ENCODE results near the gene USP34.

GRCh38 chr2:61465045-61465444 is 5.8 kb downstream of the USP34 start:
- TF ChIP-seq, protein P1, sequence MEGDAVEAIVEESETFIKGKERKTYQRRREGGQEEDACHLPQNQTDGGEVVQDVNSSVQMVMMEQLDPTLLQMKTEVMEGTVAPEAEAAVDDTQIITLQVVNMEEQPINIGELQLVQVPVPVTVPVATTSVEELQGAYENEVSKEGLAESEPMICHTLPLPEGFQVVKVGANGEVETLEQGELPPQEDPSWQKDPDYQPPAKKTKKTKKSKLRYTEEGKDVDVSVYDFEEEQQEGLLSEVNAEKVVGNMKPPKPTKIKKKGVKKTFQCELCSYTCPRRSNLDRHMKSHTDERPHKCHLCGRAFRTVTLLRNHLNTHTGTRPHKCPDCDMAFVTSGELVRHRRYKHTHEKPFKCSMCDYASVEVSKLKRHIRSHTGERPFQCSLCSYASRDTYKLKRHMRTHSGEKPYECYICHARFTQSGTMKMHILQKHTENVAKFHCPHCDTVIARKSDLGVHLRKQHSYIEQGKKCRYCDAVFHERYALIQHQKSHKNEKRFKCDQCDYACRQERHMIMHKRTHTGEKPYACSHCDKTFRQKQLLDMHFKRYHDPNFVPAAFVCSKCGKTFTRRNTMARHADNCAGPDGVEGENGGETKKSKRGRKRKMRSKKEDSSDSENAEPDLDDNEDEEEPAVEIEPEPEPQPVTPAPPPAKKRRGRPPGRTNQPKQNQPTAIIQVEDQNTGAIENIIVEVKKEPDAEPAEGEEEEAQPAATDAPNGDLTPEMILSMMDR (IDR thresholded peaks at IDR 0.05), result no peak
- TF ChIP-seq POLR2A (IDR thresholded peaks at IDR 0.05), result no peak

Measured in esophagus squamous epithelium (tissue), 4 donors.